Nephron progenitor cell (in vitro differentiated cells): ENCODE data around the gene ZNF3.

Experiments used
- DNase-seq: peaks from one replicate; pipeline ENCODE4 v3.0.0; 2021
- H3K27ac Mint-ChIP-seq: 2 replicates; pipeline ENCODE4 v1.8.0; 2021; ENCODE audit warnings: mild to moderate bottlenecking, moderate library complexity, mixed read lengths
- H3K27me3 Mint-ChIP-seq: 2 replicates; pipeline ENCODE4 v1.8.0; 2021; ENCODE audit warnings: mild to moderate bottlenecking, low read depth, mixed read lengths; ENCODE audit not compliant: poor library complexity
- H3K36me3 Mint-ChIP-seq: 2 replicates; pipeline ENCODE4 v1.8.0; 2021; ENCODE audit warnings: low read depth, mixed read lengths
- H3K4me1 Mint-ChIP-seq: 2 replicates; pipeline ENCODE4 v1.8.0; 2021; ENCODE audit warnings: mixed read lengths
- H3K4me3 Mint-ChIP-seq: 2 replicates; pipeline ENCODE4 v1.8.0; 2021; ENCODE audit warnings: mild to moderate bottlenecking, moderate library complexity, mixed read lengths
- H3K9me3 Mint-ChIP-seq: 2 replicates; pipeline ENCODE4 v1.8.0; 2021; ENCODE audit warnings: mild to moderate bottlenecking, moderate library complexity, mixed read lengths
- TF ChIP-seq, protein P1 (sequence below): fragments of 200-600 bp; sonication (generic); IDR thresholded peaks from 2 replicates; pipeline ENCODE4 v1.5.0; 2021; ENCODE audit warnings: antibody characterized with exemption

The ZNF3 gene

GRCh38 chr7:100059251-100059739 is 22.2 kb downstream of the ZNF3 start:
- Mint-ChIP-seq H3K4me3 (no peak overlapping the region), H3K27me3 (no peaks in the 10 kb centered on the region), H3K9me3 (peaks cover 8% of the 10 kb centered on the region), H3K27ac (no peak overlapping the region), H3K36me3 (peaks cover 65% of the 10 kb centered on the region), H3K4me1 (no peaks in the 10 kb centered on the region)
- TF ChIP-seq, protein P1, sequence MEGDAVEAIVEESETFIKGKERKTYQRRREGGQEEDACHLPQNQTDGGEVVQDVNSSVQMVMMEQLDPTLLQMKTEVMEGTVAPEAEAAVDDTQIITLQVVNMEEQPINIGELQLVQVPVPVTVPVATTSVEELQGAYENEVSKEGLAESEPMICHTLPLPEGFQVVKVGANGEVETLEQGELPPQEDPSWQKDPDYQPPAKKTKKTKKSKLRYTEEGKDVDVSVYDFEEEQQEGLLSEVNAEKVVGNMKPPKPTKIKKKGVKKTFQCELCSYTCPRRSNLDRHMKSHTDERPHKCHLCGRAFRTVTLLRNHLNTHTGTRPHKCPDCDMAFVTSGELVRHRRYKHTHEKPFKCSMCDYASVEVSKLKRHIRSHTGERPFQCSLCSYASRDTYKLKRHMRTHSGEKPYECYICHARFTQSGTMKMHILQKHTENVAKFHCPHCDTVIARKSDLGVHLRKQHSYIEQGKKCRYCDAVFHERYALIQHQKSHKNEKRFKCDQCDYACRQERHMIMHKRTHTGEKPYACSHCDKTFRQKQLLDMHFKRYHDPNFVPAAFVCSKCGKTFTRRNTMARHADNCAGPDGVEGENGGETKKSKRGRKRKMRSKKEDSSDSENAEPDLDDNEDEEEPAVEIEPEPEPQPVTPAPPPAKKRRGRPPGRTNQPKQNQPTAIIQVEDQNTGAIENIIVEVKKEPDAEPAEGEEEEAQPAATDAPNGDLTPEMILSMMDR = no peak
- DNase-seq = no peak

GRCh38 chr7:100057006-100057405 is 24.5 kb downstream of the ZNF3 start:
- H3K4me3 Mint-ChIP-seq = no peak overlapping the region
- H3K27me3 Mint-ChIP-seq = no peaks in the 10 kb centered on the region
- no peak for DNase-seq
- no peak overlapping the region for H3K27ac Mint-ChIP-seq
- H3K4me1 Mint-ChIP-seq = no peaks in the 10 kb centered on the region
- H3K36me3 Mint-ChIP-seq = peaks cover 57% of the 10 kb centered on the region
- TF ChIP-seq, protein P1 = no peak
- no peaks in the 10 kb centered on the region for H3K9me3 Mint-ChIP-seq

DNA sequence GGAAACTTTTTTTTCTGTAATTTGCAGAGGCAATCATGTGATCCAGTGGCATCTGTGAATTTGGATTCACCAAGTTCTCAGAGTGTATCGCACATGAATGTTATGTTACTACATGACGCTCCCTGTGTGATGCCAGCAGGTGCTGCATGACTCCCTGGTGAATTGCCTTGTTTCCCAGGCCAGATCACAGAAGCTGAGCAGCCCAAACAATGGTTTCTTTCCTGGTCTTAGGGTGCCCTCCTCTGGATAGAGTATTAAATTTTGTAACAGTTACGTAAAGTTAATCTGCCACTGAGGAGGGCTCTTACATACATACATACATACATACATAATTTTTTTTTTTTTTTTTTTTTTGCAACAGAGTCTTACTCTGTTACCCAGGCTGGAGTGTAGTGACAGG is 28.3 kb downstream of the ZNF3 start:
- Mint-ChIP-seq H3K27me3 (no peaks in the 10 kb centered on the region), H3K4me3 (no peak overlapping the region), H3K9me3 (no peaks in the 10 kb centered on the region), H3K4me1 (peaks cover 16% of the 10 kb centered on the region), H3K27ac (no peak overlapping the region), H3K36me3 (peaks cover 37% of the 10 kb centered on the region)
- DNase-seq = no peak
- TF ChIP-seq, protein P1 = no peak

- Mint-ChIP-seq H3K4me1 (peaks cover 16% of the 10 kb centered on the region), H3K9me3 (no peaks in the 10 kb centered on the region), H3K36me3 (peaks cover 21% of the 10 kb centered on the region), H3K27ac (peak overlapping the region; percentile 32), H3K4me3 (peak overlapping the region; percentile 77), H3K27me3 (peaks cover 6% of the 10 kb centered on the region)
- TF ChIP-seq, protein P1 = no peak
- DNase-seq = no peak
Observed at GRCh38 chr7:100051611-100052010, 29.9 kb downstream of the ZNF3 start.

DNA sequence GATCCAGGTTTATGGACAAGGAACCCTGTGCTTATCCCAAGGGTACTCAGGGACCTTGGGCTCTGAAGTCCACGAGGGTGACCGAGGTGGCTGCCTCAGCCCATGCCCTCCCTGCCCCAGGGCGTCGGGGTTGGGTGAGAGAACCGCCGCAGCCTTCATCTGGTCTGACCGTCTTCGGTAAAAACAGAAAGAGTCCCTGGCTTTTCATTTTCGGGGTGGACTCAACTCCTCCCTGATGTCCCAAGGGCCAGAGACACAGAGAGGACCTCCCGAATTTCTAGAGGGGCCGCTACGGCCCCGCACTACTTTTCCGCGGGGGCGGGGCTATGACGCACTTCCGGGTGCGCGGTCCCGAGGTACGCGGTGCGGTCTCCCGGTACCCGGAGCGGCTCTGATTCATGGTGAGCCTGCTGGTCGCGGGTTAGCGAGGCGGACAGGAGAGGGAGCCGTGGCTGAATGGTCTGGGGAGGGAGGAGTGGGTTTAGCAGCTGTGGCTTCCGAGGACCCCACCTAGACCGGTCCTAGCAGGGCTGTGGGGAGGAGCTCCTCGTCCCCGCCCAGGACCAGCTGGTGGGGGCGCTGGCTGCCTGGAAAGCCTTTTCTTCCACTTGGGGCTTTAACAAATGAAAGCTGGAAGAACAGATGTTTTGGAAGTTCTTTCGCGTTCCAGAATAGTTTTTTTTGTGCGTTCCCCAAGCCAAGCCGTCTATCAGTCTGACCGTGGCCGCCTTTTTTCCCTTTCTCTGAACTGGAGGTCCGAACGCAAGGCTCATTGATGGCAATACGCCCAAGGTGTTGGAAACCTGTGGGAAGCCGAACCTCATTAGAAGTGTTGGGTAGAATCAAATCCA is 31.9 kb downstream of the ZNF3 start, which contains the start of gene ZSCAN21:
Gene ZSCAN21, plus strand, starts transcription at position 334 of the 851 bp plus-strand sequence. CDS start 7,233 bp downstream, outside the sequence.
- TF ChIP-seq, protein P1 = no peak
- peaks cover 6% of the 10 kb centered on the region for H3K27me3 Mint-ChIP-seq
- peak within 1 kb of the TSS; percentile 93 for H3K4me3 Mint-ChIP-seq
- peaks cover 16% of the 10 kb centered on the region for H3K4me1 Mint-ChIP-seq
- H3K27ac Mint-ChIP-seq = peak within 1 kb of the TSS; percentile 92
- DNase-seq = peak; percentile 88
- peaks cover 2% of the 10 kb centered on the region for H3K9me3 Mint-ChIP-seq
- peaks cover 24% of the 10 kb centered on the region for H3K36me3 Mint-ChIP-seq

DNA sequence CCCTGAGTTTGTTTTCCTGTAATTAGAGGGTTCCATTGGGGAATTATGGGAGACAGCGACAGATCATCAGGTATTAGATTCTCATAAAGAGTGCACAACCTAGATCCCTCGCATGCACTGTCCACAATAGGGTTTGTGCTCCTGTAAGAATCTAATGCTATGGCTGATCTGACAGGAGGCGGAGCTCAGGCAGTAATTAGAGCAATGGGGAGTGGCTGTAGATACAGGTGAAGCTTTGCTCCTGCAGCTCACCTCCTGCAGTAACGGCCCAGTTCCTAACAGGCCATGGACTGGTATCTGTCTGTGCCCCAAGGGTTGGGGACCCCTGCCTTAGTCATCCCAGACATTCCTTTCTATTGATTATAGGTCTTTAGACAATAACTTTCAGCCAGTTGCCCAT is 32.8 kb downstream of the ZNF3 start:
- no peak overlapping the region for H3K27ac Mint-ChIP-seq

More for the DNA sequence above, 32.8 kb downstream of the ZNF3 start:
- Mint-ChIP-seq H3K9me3 (peaks cover 4% of the 10 kb centered on the region), H3K36me3 (peaks cover 26% of the 10 kb centered on the region), H3K4me1 (peaks cover 16% of the 10 kb centered on the region), H3K27me3 (peaks cover 6% of the 10 kb centered on the region), H3K4me3 (peak overlapping the region; percentile 70)
- TF ChIP-seq, protein P1 = no peak
- DNase-seq = no peak
